Trophoblast cell (in vitro differentiated cells and primary cell): ENCODE measurements around the gene RFX2.

Experiments used
- DNase-seq, 2 donors: peaks; one replicate each; pipeline ENCODE4 v3.0.0-alpha.2; 2016
- H2AFZ ChIP-seq: 2 replicates; pipeline ENCODE4 v1.6.1; 2013; ENCODE audit warnings: low read length, moderate library complexity, mild to moderate bottlenecking; ENCODE audit not compliant: insufficient read depth, poor library complexity
- H2AK5ac ChIP-seq: 2 replicates; pipeline ENCODE4 v1.6.1; 2013; ENCODE audit warnings: mild to moderate bottlenecking, low read length
- H2BK120ac ChIP-seq: 2 replicates; pipeline ENCODE4 v1.6.1; 2013; ENCODE audit warnings: low read length, mild to moderate bottlenecking, moderate library complexity; ENCODE audit not compliant: insufficient read depth, poor library complexity
- H2BK12ac ChIP-seq: 2 replicates; pipeline ENCODE4 v1.6.1; 2013; ENCODE audit warnings: mild to moderate bottlenecking, low read length, moderate library complexity
- H2BK5ac ChIP-seq: 2 replicates; pipeline ENCODE4 v1.6.1; 2013; ENCODE audit warnings: low read length, low read depth, moderate library complexity, mild to moderate bottlenecking; ENCODE audit not compliant: poor library complexity
- H3K14ac ChIP-seq: 2 replicates; pipeline ENCODE4 v1.6.1; 2013; ENCODE audit warnings: mild to moderate bottlenecking, low read length
- H3K18ac ChIP-seq: 2 replicates; pipeline ENCODE4 v1.6.1; 2013; ENCODE audit warnings: mild to moderate bottlenecking, low read length
- H3K23ac ChIP-seq: 2 replicates; pipeline ENCODE4 v1.6.1; 2013; ENCODE audit warnings: low read length
- H3K27ac ChIP-seq: 2 replicates; pipeline ENCODE4 v1.5.1; 2013; ENCODE audit warnings: low read depth, mild to moderate bottlenecking, inconsistent platforms, low read length, moderate library complexity
- H3K27me3 ChIP-seq: 2 replicates; pipeline ENCODE4 v1.6.1; 2013; ENCODE audit warnings: inconsistent platforms, mild to moderate bottlenecking, low read length, moderate library complexity; ENCODE audit not compliant: insufficient read depth
- H3K36me3 ChIP-seq, 2 experiments: 1 replicate in 1 of 2; 2 replicates in 1 of 2; pipeline ENCODE4 v1.6.1; 2013; ENCODE audit warnings: low read length in 2 of 2, mild to moderate bottlenecking in 2 of 2, moderate library complexity in 1 of 2; ENCODE audit not compliant: insufficient read depth in 2 of 2, control insufficient read depth in 1 of 2
- H3K4ac ChIP-seq: 2 replicates; pipeline ENCODE4 v1.6.1; 2013; ENCODE audit warnings: low read depth, mild to moderate bottlenecking, low read length, moderate library complexity
- H3K4me1 ChIP-seq, 2 experiments: 1 replicate in 1 of 2; 2 replicates in 1 of 2; pipeline ENCODE4 v1.6.1; 2013; ENCODE audit warnings: low read length in 2 of 2, mild to moderate bottlenecking in 2 of 2, moderate library complexity in 1 of 2; ENCODE audit not compliant: insufficient read depth in 2 of 2, control insufficient read depth in 1 of 2
- H3K4me2 ChIP-seq: 2 replicates; pipeline ENCODE4 v1.6.1; 2013; ENCODE audit warnings: inconsistent platforms, mild to moderate bottlenecking, low read length, moderate library complexity
- H3K4me3 ChIP-seq: 2 replicates; pipeline ENCODE4 v1.5.1; 2013; ENCODE audit warnings: mild to moderate bottlenecking, low read depth, low read length, inconsistent platforms
- H3K79me1 ChIP-seq: one replicate; pipeline ENCODE4 v1.6.1; 2013; ENCODE audit warnings: low read length
- H3K79me2 ChIP-seq: 2 replicates; pipeline ENCODE4 v1.6.1; 2013; ENCODE audit warnings: low read length, mild to moderate bottlenecking; ENCODE audit not compliant: control insufficient read depth, insufficient read depth, poor library complexity
- H3K9ac ChIP-seq: 2 replicates; pipeline ENCODE4 v1.6.1; 2013; ENCODE audit warnings: mild to moderate bottlenecking, low read length
- H3K9me3 ChIP-seq: 2 replicates; pipeline ENCODE4 v1.6.1; 2013; ENCODE audit warnings: low read depth, mild to moderate bottlenecking, control low read depth, inconsistent platforms, low read length; ENCODE audit not compliant: insufficient read depth
- H4K12ac ChIP-seq: 2 replicates; pipeline ENCODE4 v1.6.1; 2013; ENCODE audit warnings: low read depth, mild to moderate bottlenecking, low read length, moderate library complexity
- H4K8ac ChIP-seq: 2 replicates; pipeline ENCODE4 v1.6.1; 2013; ENCODE audit warnings: low read depth, mild to moderate bottlenecking, low read length, moderate library complexity
- H4K91ac ChIP-seq: one replicate; pipeline ENCODE4 v1.6.1; 2013; ENCODE audit warnings: low read depth, mild to moderate bottlenecking, low read length, moderate library complexity
- WGBS: extraction: QIAGEN DNeasy Blood & Tissue Kit; methylation state at CpG from one replicate; pipeline ENCODE4 v1.1.7; 2013; ENCODE audit warnings: missing lambda C conversion rate; ENCODE audit not compliant: insufficient read length, insufficient coverage; ENCODE audit errors: extremely low coverage; 5-methylcytosine and 5-hydroxymethylcytosine counted together

Gene RFX2

DNA sequence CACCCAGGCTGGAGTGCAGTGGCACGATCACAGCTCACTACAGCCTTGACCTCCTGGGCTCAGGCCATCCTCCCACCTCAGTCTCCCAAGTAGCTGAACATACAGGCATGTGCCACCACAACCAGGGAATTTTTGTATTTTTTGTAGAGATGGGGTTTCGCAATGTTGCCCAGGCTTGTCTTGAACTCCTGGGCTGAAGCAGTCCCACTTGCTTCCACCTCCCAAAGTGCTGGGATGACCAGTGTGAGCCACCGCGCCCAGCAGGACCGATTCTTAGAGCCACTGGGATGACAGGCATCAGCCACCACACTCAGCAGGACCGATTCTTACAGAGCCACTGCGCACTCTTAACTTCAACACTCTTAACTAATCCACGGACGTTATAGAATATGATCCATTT, 77.5 kb downstream of the RFX2 start:
- H3K79me2 ChIP-seq, result no peaks in the 10 kb centered on the region
- H2BK5ac ChIP-seq, result no peak overlapping the region
- H3K4ac ChIP-seq, result no peak overlapping the region
- DNase-seq, result no peak
- no peaks in the 10 kb centered on the region for H3K79me1 ChIP-seq
- H2AFZ ChIP-seq, result no peak overlapping the region
- H2AK5ac ChIP-seq, result no peak overlapping the region
- H2BK120ac ChIP-seq, result no peak overlapping the region
- no peaks in the 10 kb centered on the region for H3K36me3 ChIP-seq
- H3K9me3 ChIP-seq, result peaks cover 3% of the 10 kb centered on the region
- H2BK12ac ChIP-seq, result no peak overlapping the region
- H3K4me2 ChIP-seq, result no peak overlapping the region
- H3K14ac ChIP-seq, result no peak overlapping the region
- H4K12ac ChIP-seq, result no peak overlapping the region
- H3K27ac ChIP-seq, result no peak overlapping the region
- H4K8ac ChIP-seq, result no peak overlapping the region
- no peaks in the 10 kb centered on the region for H3K27me3 ChIP-seq
- H3K9ac ChIP-seq, result no peak overlapping the region
- no peak overlapping the region for H3K23ac ChIP-seq
- WGBS, result no CpG with 5 or more reads among the region's 9 CpGs
- no peak overlapping the region for H3K4me3 ChIP-seq
- no peaks in the 10 kb centered on the region for H3K4me1 ChIP-seq
- no peak overlapping the region for H3K18ac ChIP-seq
- H4K91ac ChIP-seq, result no peak overlapping the region

DNA sequence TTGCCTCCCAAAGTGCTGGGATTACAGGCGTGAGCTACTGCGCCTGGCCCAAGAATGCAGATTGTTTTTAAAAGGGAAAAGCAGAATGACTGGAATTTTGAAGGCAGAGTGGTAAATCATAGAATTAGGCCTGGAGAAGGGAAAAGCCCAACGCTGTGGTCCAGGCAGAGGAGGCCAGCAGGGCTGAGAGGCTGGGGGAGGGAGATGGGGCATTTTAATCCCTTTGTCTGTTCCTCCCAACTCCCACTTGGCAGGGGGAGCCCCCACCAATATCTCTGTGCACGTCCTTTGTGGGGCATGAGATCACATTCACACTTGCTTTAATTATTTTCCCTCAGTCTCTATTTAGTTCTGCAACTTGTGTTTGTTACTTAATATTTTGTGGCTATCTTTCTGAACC, 77.9 kb downstream of the RFX2 start:
- H3K36me3 ChIP-seq, result no peaks in the 10 kb centered on the region
- no peak overlapping the region for H4K8ac ChIP-seq
- no peak overlapping the region for H2BK120ac ChIP-seq
- no peak for DNase-seq
- no peaks in the 10 kb centered on the region for H3K79me2 ChIP-seq
- no peak overlapping the region for H3K4me3 ChIP-seq
- WGBS, result no CpG with 5 or more reads among the region's 4 CpGs
- no peak overlapping the region for H3K23ac ChIP-seq
- H3K4me1 ChIP-seq, result no peaks in the 10 kb centered on the region
- H3K9me3 ChIP-seq, result peaks cover 3% of the 10 kb centered on the region
- no peak overlapping the region for H3K18ac ChIP-seq
- no peak overlapping the region for H2AK5ac ChIP-seq
- no peak overlapping the region for H2BK12ac ChIP-seq
- no peaks in the 10 kb centered on the region for H3K27me3 ChIP-seq
- H3K9ac ChIP-seq, result no peak overlapping the region
- H3K79me1 ChIP-seq, result no peaks in the 10 kb centered on the region
- H2BK5ac ChIP-seq, result no peak overlapping the region
- H3K4ac ChIP-seq, result no peak overlapping the region
- H3K14ac ChIP-seq, result no peak overlapping the region
- no peak overlapping the region for H3K27ac ChIP-seq
- H4K91ac ChIP-seq, result no peak overlapping the region
- H2AFZ ChIP-seq, result no peak overlapping the region
- no peak overlapping the region for H3K4me2 ChIP-seq
- no peak overlapping the region for H4K12ac ChIP-seq

DNA sequence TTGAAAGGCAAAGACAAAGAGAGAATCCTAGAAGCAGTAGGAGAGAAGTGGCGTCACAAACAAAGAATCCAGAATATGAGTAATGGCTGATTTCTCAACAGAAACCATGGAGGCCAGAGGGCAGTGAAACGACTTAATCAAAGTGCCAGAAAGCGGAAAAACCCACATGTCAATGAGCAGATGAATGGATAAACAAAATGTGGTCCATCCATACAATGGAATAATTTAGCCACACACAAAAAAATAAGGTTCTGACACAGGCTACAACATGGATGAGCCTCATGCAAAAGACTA, 80.1 kb downstream of the RFX2 start:
- H3K23ac ChIP-seq, result no peak overlapping the region
- H3K18ac ChIP-seq, result no peak overlapping the region
- H3K27ac ChIP-seq, result no peak overlapping the region
- H4K12ac ChIP-seq, result no peak overlapping the region
- H2BK12ac ChIP-seq, result no peak overlapping the region
- no CpG with 5 or more reads among the region's 3 CpGs for WGBS
- no peak overlapping the region for H2BK5ac ChIP-seq
- no peak overlapping the region for H3K4ac ChIP-seq
- H3K79me2 ChIP-seq, result no peaks in the 10 kb centered on the region
- H2AK5ac ChIP-seq, result no peak overlapping the region
- no peaks in the 10 kb centered on the region for H3K27me3 ChIP-seq
- H3K4me2 ChIP-seq, result no peak overlapping the region
- H3K36me3 ChIP-seq, result no peaks in the 10 kb centered on the region
- no peak overlapping the region for H3K9ac ChIP-seq
- no peak overlapping the region for H4K8ac ChIP-seq
- no peak overlapping the region for H3K4me3 ChIP-seq
- H3K4me1 ChIP-seq, result no peaks in the 10 kb centered on the region
- no peak overlapping the region for H2BK120ac ChIP-seq
- peak; percentile 69 to 92 for DNase-seq
- H3K14ac ChIP-seq, result no peak overlapping the region
- no peak overlapping the region for H2AFZ ChIP-seq
- H4K91ac ChIP-seq, result no peak overlapping the region
- no peaks in the 10 kb centered on the region for H3K79me1 ChIP-seq
- peaks cover 2% of the 10 kb centered on the region for H3K9me3 ChIP-seq

DNA sequence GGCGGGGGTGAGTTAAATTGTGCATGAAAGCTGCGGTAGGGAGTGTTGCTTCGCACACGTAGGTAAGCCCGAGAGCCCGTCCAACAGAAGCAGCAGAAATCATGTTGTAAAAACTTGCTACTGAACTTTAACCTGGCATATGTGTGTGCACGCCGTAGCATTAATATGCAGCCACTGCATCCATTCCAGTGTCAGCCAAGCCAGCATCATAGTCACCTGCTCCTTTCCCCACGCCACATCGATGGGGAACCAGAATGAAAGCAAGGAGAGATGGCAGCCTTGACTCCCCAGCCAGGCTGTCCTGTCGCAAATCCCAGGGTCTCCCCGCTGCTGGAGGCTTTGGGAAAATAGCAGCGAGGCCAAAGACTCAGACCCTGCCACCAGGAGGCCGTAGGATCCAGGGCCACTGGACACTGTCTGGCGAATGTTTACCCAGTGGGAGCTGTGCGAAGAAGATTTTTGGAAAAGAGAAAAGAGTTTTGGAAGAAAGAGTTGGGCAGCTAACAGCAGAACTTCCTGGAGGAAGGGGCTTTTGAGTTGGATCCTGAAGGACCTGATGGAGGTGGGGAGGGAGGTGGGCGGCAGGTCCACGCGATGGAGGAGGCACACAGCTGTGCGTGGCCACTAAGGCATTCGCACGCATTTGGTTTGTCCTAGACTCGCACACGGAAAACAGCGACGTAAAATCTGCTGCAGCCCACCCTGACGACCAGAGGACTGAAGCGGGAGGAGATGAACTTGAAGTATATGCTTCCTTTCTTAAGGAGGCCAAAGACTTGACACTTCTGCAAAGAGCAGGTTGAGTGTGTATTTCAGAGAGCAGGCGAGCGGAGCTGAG, 83.7 kb downstream of the RFX2 start:
- Histone ChIP-seq H2BK120ac (no peak overlapping the region), H3K79me2 (no peaks in the 10 kb centered on the region), H3K36me3 (no peaks in the 10 kb centered on the region), H3K23ac (no peak overlapping the region), H2BK12ac (no peak overlapping the region), H3K4me2 (no peak overlapping the region), H3K9ac (no peak overlapping the region), H3K4me3 (no peak overlapping the region), H3K27ac (no peak overlapping the region), H4K12ac (no peak overlapping the region), H3K4me1 (peaks cover 5 to 9% of the 10 kb centered on the region in 2 experiments), H3K4ac (no peak overlapping the region), H2BK5ac (no peak overlapping the region), H3K79me1 (no peaks in the 10 kb centered on the region), H4K91ac (no peak overlapping the region), H3K9me3 (peaks cover 2% of the 10 kb centered on the region), H4K8ac (no peak overlapping the region), H2AK5ac (no peak overlapping the region), H3K14ac (no peak overlapping the region), H2AFZ (no peak overlapping the region), H3K27me3 (no peaks in the 10 kb centered on the region), H3K18ac (no peak overlapping the region)
- 83% methylated on average over 1 of the region's 30 CpGs for WGBS
- DNase-seq, result no peak
